MCF 10A (cell line): Measurements from ENCODE around the gene TGDS. TPM values are rescaled to one million over a fixed set of nuclear protein-coding genes. Genes with fewer than 3 reads are reported as not detected.
"Not testable (repeated sequence)": the region's sequence is repeated elsewhere in the genome, so short reads cannot be mapped to it uniquely, and the experiment has no call there.

Source experiments
- BruUV-seq: library from RNA; stranded (reverse); fragments of 400-500 nt; replicated peaks from 2 replicates; lab custom pipeline; 2021; lab: Mats Ljungman, UMichigan
- CTCF ChIA-PET: fragments of 300-600 bp; sonication (Branson Sonifier 250); formaldehyde crosslinking; extraction: SDS; loops from one replicate; lab custom pipeline; 2021; ENCODE audit warnings: antibody characterized with exemption, inconsistent platforms; lab: Yijun Ruan, JAX
- POLR2A ChIA-PET: fragments of 300-600, 350-650 bp; sonication (Branson Sonifier 250); formaldehyde crosslinking; extraction: SDS; loops from one replicate; lab custom pipeline; 2020; ENCODE audit warnings: antibody characterized with exemption, inconsistent platforms; lab: Yijun Ruan, JAX
- DNase-seq: peaks from one replicate; pipeline ENCODE4 v3.0.0-alpha.2; 2018; ENCODE audit not compliant: unreplicated experiment
- H3K27ac Mint-ChIP-seq: one replicate; pipeline ENCODE4 v1.8.0; 2022; ENCODE audit warnings: mild to moderate bottlenecking, low read depth, mixed read lengths; ENCODE audit not compliant: unreplicated experiment
- H3K27me3 Mint-ChIP-seq: one replicate; pipeline ENCODE4 v1.8.0; 2022; ENCODE audit warnings: mixed read lengths; ENCODE audit not compliant: insufficient read depth, unreplicated experiment
- H3K36me3 Mint-ChIP-seq: one replicate; pipeline ENCODE4 v1.8.0; 2022; ENCODE audit warnings: mild to moderate bottlenecking, moderate library complexity, mixed read lengths; ENCODE audit not compliant: insufficient read depth, unreplicated experiment
- H3K4me1 Mint-ChIP-seq: one replicate; pipeline ENCODE4 v1.8.0; 2022; ENCODE audit warnings: mixed read lengths; ENCODE audit not compliant: insufficient read depth, unreplicated experiment
- H3K4me3 Mint-ChIP-seq: one replicate; pipeline ENCODE4 v1.8.0; 2022; ENCODE audit warnings: mild to moderate bottlenecking, moderate library complexity, mixed read lengths; ENCODE audit not compliant: unreplicated experiment
- H3K9me3 Mint-ChIP-seq: one replicate; pipeline ENCODE4 v1.8.0; 2022; ENCODE audit warnings: mixed read lengths; ENCODE audit not compliant: unreplicated experiment
- CTCF ChIP-seq: fragments of 200-600 bp; IDR thresholded peaks from one replicate; pipeline ENCODE4 v1.8.0; 2022; ENCODE audit warnings: antibody characterized with exemption, mild to moderate bottlenecking; ENCODE audit not compliant: unreplicated experiment
- intact Hi-C: fragments of 100-400 bp; cut with micrococcal nuclease; formaldehyde crosslinking; loops from 2 replicates; pipeline ENCODE4 v1.14.1; 2022
- total RNA-seq: library from RNA; stranded (reverse); gene quantifications from 2 replicates; pipeline ENCODE4 v1.2.3, GENCODE V29; 2022

TGDS gene
- total RNA-seq, 1 experiment from 2014 or later, result 14.1 TPM

DNA sequence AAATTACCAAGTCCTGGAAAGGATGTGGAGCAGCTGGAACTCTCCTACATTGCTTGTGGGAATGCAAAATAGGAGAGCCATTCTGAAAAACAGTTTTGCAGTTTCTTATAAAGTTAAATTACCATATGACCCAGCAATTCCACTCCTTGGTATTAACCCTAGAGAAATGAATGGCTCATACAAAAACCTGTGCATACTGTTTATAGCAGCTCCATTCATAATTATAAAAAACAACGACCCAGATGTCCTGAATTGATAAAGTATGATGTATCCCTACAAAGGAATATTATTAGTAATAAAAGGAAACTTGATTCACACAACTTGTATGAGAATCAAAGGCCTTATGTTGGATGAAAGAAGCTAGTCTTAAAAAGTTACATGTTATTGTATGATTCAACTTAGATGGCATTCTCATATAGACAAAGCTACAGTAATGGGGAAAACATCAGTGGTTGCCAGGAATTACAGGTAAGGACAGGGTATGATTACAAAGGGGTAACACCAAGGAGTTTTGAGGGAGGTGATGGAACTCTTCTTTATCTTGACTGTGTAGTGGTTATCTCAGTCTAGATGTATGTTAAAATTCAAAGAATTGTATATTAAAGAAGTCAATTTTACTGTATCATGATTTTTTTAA is 41.1 kb upstream of the TGDS start:
- ChIA-PET CTCF (interaction anchor here (0.6 to 2.0 kb wide), 3 partner anchors 19 to 987 kb away, joined by 3 to 5 read pairs (median 3); no protein-coding TSS in a partner anchor), POLR2A (interaction anchor here (0.6 kb wide), 1 partner anchor 24 kb away, joined by 3 read pairs; no protein-coding TSS in a partner anchor)
- H3K27ac Mint-ChIP-seq, result no peak overlapping the region
- BruUV-seq, result no TSS peak
- no peaks in the 10 kb centered on the region for H3K9me3 Mint-ChIP-seq
- no peaks in the 10 kb centered on the region for H3K27me3 Mint-ChIP-seq
- no peak overlapping the region for H3K4me3 Mint-ChIP-seq
- TF ChIP-seq CTCF, result no peak
- peaks cover 7% of the 10 kb centered on the region for H3K36me3 Mint-ChIP-seq
- intact Hi-C loops, result no loop called here
- peaks cover 15% of the 10 kb centered on the region for H3K4me1 Mint-ChIP-seq
- no peak for DNase-seq

DNA sequence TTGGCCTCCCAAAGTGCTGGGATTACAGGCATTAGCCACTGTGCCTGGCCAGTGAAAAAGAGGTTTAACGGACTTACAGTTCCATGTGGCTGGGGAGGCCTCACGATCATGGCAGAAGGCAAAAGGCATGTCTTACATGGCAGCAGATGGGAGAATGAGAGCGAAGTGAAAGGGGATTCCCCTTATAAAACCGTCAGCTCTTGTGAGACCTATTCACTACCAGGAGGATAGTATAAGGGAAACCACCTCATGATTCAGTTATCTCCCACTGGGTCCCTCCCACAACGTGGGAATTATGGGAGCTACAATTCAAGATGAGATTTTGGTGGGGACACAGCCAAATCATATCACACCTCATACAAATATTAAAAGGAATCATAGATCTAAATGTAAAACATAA is 40.1 kb upstream of the TGDS start:
- H3K27ac Mint-ChIP-seq, BruUV-seq, H3K36me3 Mint-ChIP-seq, POLR2A ChIA-PET, DNase-seq, intact Hi-C loops, H3K4me1 Mint-ChIP-seq, H3K9me3 Mint-ChIP-seq, H3K27me3 Mint-ChIP-seq, H3K4me3 Mint-ChIP-seq: not testable (repeated sequence)
- CTCF ChIA-PET, result interaction anchor here (2.0 kb wide), 1 partner anchor 18 kb away, joined by 5 read pairs; no protein-coding TSS in a partner anchor

GRCh38 chr13:94632226-94632980 is 36.5 kb upstream of the TGDS start:
- Mint-ChIP-seq H3K36me3 (peaks cover 28% of the 10 kb centered on the region), H3K9me3 (no peaks in the 10 kb centered on the region), H3K4me1 (no peaks in the 10 kb centered on the region), H3K4me3 (no peak overlapping the region), H3K27ac (no peak overlapping the region), H3K27me3 (no peaks in the 10 kb centered on the region)
- CTCF ChIA-PET, result interaction anchor here (1.0 kb wide), 1 partner anchor 11 kb away, joined by 3 read pairs; no protein-coding TSS in a partner anchor
- no peak for TF ChIP-seq CTCF
- intact Hi-C loops, result no loop called here
- no peak for DNase-seq
- POLR2A ChIA-PET, result no interaction called here
- no TSS peak for BruUV-seq

GRCh38 chr13:94630858-94631257 is 34.9 kb upstream of the TGDS start:
- intact Hi-C loops, result no loop called here
- no peak for TF ChIP-seq CTCF
- DNase-seq, result no peak
- Mint-ChIP-seq H3K36me3 (peaks cover 40% of the 10 kb centered on the region), H3K9me3 (no peaks in the 10 kb centered on the region), H3K27me3 (no peaks in the 10 kb centered on the region), H3K27ac (no peak overlapping the region), H3K4me1 (no peaks in the 10 kb centered on the region), H3K4me3 (no peak overlapping the region)
- ChIA-PET CTCF (interaction anchor here (1.4 to 3.1 kb wide), 4 partner anchors 11 to 525 kb away, joined by 5 to 17 read pairs (median 11); no protein-coding TSS in a partner anchor), POLR2A (no interaction called here)
- BruUV-seq, result no TSS peak
